Stomach (tissue), 4 donors: ENCODE results near the gene GNAI1.

Experiments
- CTCF ChIP-seq, 7 experiments: fragments of 450-650 bp in 4 of 7; fragments of 200-600 bp in 3 of 7; sonication (generic) in 3 of 7; IDR thresholded peaks; one replicate each; pipeline ENCODE4 v1.5.1; 2016 to 2019; ENCODE audit warnings: antibody characterized with exemption in 7 of 7, control low read depth in 2 of 7, mild to moderate bottlenecking in 1 of 7
- POLR2A ChIP-seq, 4 donors: fragments of 450-650 bp; IDR thresholded peaks; one replicate each; pipeline ENCODE4 v1.6.1; 2016; ENCODE audit warnings: antibody characterized with exemption in 4 of 4, control low read depth in 2 of 4, mild to moderate bottlenecking in 1 of 4, moderate library complexity in 1 of 4

GRCh38 chr7:80153446-80153845, 18.8 kb downstream of the GNAI1 start:
- TF ChIP-seq CTCF (IDR thresholded peaks at IDR 0.05), result no peak
- TF ChIP-seq POLR2A (IDR thresholded peaks at IDR 0.05), result no peak
